ENCODE data around the gene TRAPPC14. TPM values are rescaled to one million over a fixed set of nuclear protein-coding genes. Genes with fewer than 3 reads are reported as not detected.
A peak's percentile ranks its signal among the peaks of the same experiment; 100 is the strongest.

TRAPPC14 gene
- total and polyA plus RNA-seq, 2 of the 8 experiments (the other 6 are each of a cell fraction or from before 2014, with no cell fraction given), result 11.9 to 22.1 TPM

DNA sequence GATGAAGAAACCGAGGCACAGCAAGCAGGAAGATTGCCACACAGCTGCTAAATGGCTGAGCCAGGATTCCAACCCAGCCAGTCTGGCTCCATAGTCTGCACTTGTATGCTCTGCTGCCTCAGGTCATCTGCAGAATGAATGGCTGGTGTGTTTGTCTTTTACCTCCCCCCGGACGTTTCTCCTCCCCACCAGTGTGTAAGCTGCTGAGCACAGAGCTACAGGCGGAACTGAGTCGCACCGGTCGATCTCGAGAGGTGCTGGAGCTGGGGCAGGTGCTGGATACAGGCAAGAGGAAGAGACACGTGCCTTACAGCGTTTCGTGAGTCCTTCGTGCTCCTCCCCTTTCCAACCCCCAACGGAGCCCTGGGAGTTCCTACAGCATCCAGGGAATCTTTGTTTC lies 36.5 kb downstream of the TRAPPC14 start:
- ChIA-PET CTCF (ENCODE audit: partially characterized antibody) (interaction anchor here (0.6 to 5.3 kb wide), 6 partner anchors 8 to 490 kb away, joined by 3 to 24 read pairs (median 4); no protein-coding TSS in a partner anchor), POLR2A (ENCODE audit: partially characterized antibody) (interaction anchor here (0.8 to 19.1 kb wide), 5 partner anchors 10 to 66 kb away, joined by 3 to 414 read pairs (median 8); partner anchors contain the start of genes AP4M1 and MCM7)
- H3K79me1 ChIP-seq (ENCODE audit: low read depth, low read length), result 0 out of 2 replicates have a peak, but pooled peaks cover 2% of the 10 kb centered on the region
- no peak overlapping the region for H4K8ac ChIP-seq (ENCODE audit: extremely low read depth, insufficient read depth, low read length)
- no peak overlapping the region; a peak in 2 of 7 replicates for H3K9ac ChIP-seq (replicated peaks in 1 of 4; ENCODE audit: extremely low read depth in 1 of 4, low read depth in 3 of 4, low read length in 3 of 4)
- H3K4me2 ChIP-seq (ENCODE audit: insufficient read depth in 1 of 2, low read depth in 2 of 2, low read length in 2 of 2), result no peak overlapping the region
- no peak overlapping the region for H3K23ac ChIP-seq (ENCODE audit: insufficient read length)
- H2AFZ ChIP-seq (ENCODE audit: low read length), result no peak overlapping the region
- no peak overlapping the region for H4K5ac ChIP-seq (ENCODE audit: insufficient read length, low read depth, low read length)
- H2BK5ac ChIP-seq (ENCODE audit: low read depth, low read length), result 0 out of 2 replicates have a peak overlapping the region, but pooled peaks have one; percentile 35
- H3K27ac ChIP-seq (ENCODE audit: low read depth, low read length), result no peak overlapping the region
- H3K56ac ChIP-seq (replicated peaks; ENCODE audit: insufficient read length, low read depth, low read length), result no peak overlapping the region
- H2AK5ac ChIP-seq (ENCODE audit: low read depth, low read length), result no peak overlapping the region
- no peaks in the 10 kb centered on the region for H4K20me1 ChIP-seq (replicated peaks in 1 of 2; ENCODE audit: control insufficient read depth in 1 of 2, insufficient read depth in 2 of 2, low read length in 2 of 2)
- peaks cover 8% of the 10 kb centered on the region for H3K23me2 ChIP-seq (ENCODE audit: low read depth, low read length)
- H3K4me3 ChIP-seq (ENCODE audit: extremely low read depth in 1 of 4, insufficient read depth in 2 of 4, low read depth in 3 of 4, low read length in 4 of 4), result no peak overlapping the region
- no peak overlapping the region for H3K18ac ChIP-seq (ENCODE audit: extremely low read depth, low read length)
- peaks cover 0 to 6% of the 10 kb centered on the region in 2 experiments; a peak in 1 of 4 replicates for H3K79me2 ChIP-seq (ENCODE audit: control insufficient read depth in 1 of 2, insufficient read depth in 2 of 2, low read length in 2 of 2)
- 81% methylated on average over 10 of the region's 13 CpGs; no CpG with 5 or more reads in 1 of the 2 experiments for WGBS, 2 experiments (ENCODE audit: extremely low coverage in 1 of 2, insufficient coverage in 1 of 2, insufficient read length in 1 of 2, insufficient replicate concordance in 2 of 2, low coverage in 1 of 2, low lambda C conversion rate in 2 of 2, missing lambda C conversion rate in 1 of 2)
- no peaks in the 10 kb centered on the region for H3K9me3 ChIP-seq (ENCODE audit: insufficient read depth in 2 of 2, low read depth in 1 of 2, low read length in 1 of 2)
- no peak overlapping the region for H3K14ac ChIP-seq (ENCODE audit: insufficient read length)
- H3K36me3 ChIP-seq (ENCODE audit: control insufficient read depth in 2 of 4, insufficient read depth in 4 of 4, low read length in 3 of 4), result no peaks in the 10 kb centered on the region
- H2BK120ac ChIP-seq (replicated peaks; ENCODE audit: low read depth, low read length), result no peak overlapping the region
- no peaks in the 10 kb centered on the region for H3K27me3 ChIP-seq (replicated peaks in 1 of 4; ENCODE audit: control insufficient read depth in 3 of 4, extremely low read depth in 1 of 4, insufficient read depth in 3 of 4, low read length in 3 of 4)
- no peak overlapping the region for H3K4ac ChIP-seq (replicated peaks; ENCODE audit: insufficient read length, low read depth, low read length)
- no peak overlapping the region for H2BK12ac ChIP-seq (ENCODE audit: low read depth, low read length)
- H2BK15ac ChIP-seq (ENCODE audit: low read length), result no peak overlapping the region
- peaks cover 0 to 5% (median 1%) of the 10 kb centered on the region in 4 experiments; a peak in 4 of 7 replicates for H3K4me1 ChIP-seq (replicated peaks in 1 of 4; ENCODE audit: control insufficient read depth in 3 of 4, insufficient read depth in 4 of 4, low read length in 3 of 4)
- no peak overlapping the region for H4K91ac ChIP-seq (replicated peaks; ENCODE audit: insufficient read length, low read length)
- FAIRE-seq (no peak), DNase-seq (ENCODE audit: low read depth in 1 of 2, low spot score in 2 of 2) (no peak)
- no peak overlapping the region for H2BK20ac ChIP-seq (ENCODE audit: low read length)
- TF ChIP-seq SIX5 (IDR thresholded peaks at IDR 0.05; ENCODE audit: low read depth, low read length) (no peak), SIRT6 (IDR thresholded peaks at IDR 0.05; ENCODE audit: low read length) (no peak), CREB1 (IDR thresholded peaks at IDR 0.05) (no peak), ASH2L (IDR thresholded peaks at IDR 0.05; ENCODE audit: low read length) (no peak), CTCF (IDR thresholded peaks at IDR 0.05; ENCODE audit: control extremely low read depth in 1 of 3, insufficient read depth in 1 of 3, low read depth in 1 of 3, low read length in 3 of 3) (no peak), HDAC2 (IDR thresholded peaks at IDR 0.05; ENCODE audit: borderline replicate concordance in 1 of 2, low read depth in 2 of 2, low read length in 2 of 2) (no peak), NRF1 (IDR thresholded peaks at IDR 0.05; ENCODE audit: low read depth, low read length) (no peak), BCL11A (IDR thresholded peaks at IDR 0.05; ENCODE audit: low read depth in 2 of 2, low read length in 2 of 2) (no peak), SRF (IDR thresholded peaks at IDR 0.05; ENCODE audit: low read depth, low read length) (no peak), CBX8 (IDR thresholded peaks at IDR 0.05; ENCODE audit: borderline replicate concordance, low read depth, low read length) (no peak)
- TF ChIP-seq, protein P1, sequence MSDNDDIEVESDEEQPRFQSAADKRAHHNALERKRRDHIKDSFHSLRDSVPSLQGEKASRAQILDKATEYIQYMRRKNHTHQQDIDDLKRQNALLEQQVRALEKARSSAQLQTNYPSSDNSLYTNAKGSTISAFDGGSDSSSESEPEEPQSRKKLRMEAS (IDR thresholded peaks at IDR 0.05), result no peak

Data from H1 (cell line).